ENCODE data around the gene ATP11A. TPM values are rescaled to one million over a fixed set of nuclear protein-coding genes. Genes with fewer than 3 reads are reported as not detected.
"Not testable (repeated sequence)": the region's sequence is repeated elsewhere in the genome, so short reads cannot be mapped to it uniquely, and the experiment has no call there.

The ATP11A gene
- total and polyA plus RNA-seq, 2 experiments from 2014 or later = 12.3 to 52.6 TPM

- Histone ChIP-seq H3K27me3 (ENCODE audit: insufficient read depth) (no peaks in the 10 kb centered on the region), H3K79me2 (replicated peaks; ENCODE audit: insufficient read depth) (peaks cover 84% of the 10 kb centered on the region), H3K36me3 (ENCODE audit: insufficient read depth) (no peaks in the 10 kb centered on the region), H3K4me1 (ENCODE audit: insufficient read depth) (peaks cover 62% of the 10 kb centered on the region), H2AFZ (no peak overlapping the region), H3K4me2 (no peak overlapping the region), H3K9me2 (ENCODE audit: insufficient read depth) (no peaks in the 10 kb centered on the region), H3K4me3 (no peak overlapping the region), H3K27ac (ENCODE audit: low read depth) (no peak overlapping the region), H3F3A (replicated peaks; ENCODE audit: low read depth) (peaks cover 15% of the 10 kb centered on the region), H4K20me1 (replicated peaks; ENCODE audit: insufficient read depth) (no peaks in the 10 kb centered on the region)
- Mint-ChIP-seq H3K36me3 (ENCODE audit: low read depth) (peaks cover 9% of the 10 kb centered on the region; the same call in 2 of the 3 replicates), H3K27ac (0 out of 2 replicates have a peak overlapping the region, but pooled peaks have one; percentile 17), H3K4me3 (no peak overlapping the region), H3K27me3 (ENCODE audit: insufficient read depth, low read depth, poor library complexity) (peaks cover 5% of the 10 kb centered on the region), H3K9me3 (no peaks in the 10 kb centered on the region), H3K4me1 (peaks cover 82% of the 10 kb centered on the region)
- no peak for ATAC-seq
- no peak for TF ChIP-seq ZNF114 (CRISPR knock-in tag; IDR thresholded peaks at IDR 0.05)
- TF ChIP-seq POLR2AphosphoS5 (IDR thresholded peaks at IDR 0.05; ENCODE audit: low read depth) = no peak
- no peak for TF ChIP-seq JUNB (IDR thresholded peaks at IDR 0.05; ENCODE audit: unreplicated experiment)
- no peak for TF ChIP-seq ETS1 (IDR thresholded peaks at IDR 0.05)
- TF ChIP-seq, protein P1, sequence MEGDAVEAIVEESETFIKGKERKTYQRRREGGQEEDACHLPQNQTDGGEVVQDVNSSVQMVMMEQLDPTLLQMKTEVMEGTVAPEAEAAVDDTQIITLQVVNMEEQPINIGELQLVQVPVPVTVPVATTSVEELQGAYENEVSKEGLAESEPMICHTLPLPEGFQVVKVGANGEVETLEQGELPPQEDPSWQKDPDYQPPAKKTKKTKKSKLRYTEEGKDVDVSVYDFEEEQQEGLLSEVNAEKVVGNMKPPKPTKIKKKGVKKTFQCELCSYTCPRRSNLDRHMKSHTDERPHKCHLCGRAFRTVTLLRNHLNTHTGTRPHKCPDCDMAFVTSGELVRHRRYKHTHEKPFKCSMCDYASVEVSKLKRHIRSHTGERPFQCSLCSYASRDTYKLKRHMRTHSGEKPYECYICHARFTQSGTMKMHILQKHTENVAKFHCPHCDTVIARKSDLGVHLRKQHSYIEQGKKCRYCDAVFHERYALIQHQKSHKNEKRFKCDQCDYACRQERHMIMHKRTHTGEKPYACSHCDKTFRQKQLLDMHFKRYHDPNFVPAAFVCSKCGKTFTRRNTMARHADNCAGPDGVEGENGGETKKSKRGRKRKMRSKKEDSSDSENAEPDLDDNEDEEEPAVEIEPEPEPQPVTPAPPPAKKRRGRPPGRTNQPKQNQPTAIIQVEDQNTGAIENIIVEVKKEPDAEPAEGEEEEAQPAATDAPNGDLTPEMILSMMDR (conservative IDR thresholded peaks at IDR 0.05; ENCODE audit: low read depth in 2 of 2) = no peak
- TF ChIP-seq, protein P2, sequence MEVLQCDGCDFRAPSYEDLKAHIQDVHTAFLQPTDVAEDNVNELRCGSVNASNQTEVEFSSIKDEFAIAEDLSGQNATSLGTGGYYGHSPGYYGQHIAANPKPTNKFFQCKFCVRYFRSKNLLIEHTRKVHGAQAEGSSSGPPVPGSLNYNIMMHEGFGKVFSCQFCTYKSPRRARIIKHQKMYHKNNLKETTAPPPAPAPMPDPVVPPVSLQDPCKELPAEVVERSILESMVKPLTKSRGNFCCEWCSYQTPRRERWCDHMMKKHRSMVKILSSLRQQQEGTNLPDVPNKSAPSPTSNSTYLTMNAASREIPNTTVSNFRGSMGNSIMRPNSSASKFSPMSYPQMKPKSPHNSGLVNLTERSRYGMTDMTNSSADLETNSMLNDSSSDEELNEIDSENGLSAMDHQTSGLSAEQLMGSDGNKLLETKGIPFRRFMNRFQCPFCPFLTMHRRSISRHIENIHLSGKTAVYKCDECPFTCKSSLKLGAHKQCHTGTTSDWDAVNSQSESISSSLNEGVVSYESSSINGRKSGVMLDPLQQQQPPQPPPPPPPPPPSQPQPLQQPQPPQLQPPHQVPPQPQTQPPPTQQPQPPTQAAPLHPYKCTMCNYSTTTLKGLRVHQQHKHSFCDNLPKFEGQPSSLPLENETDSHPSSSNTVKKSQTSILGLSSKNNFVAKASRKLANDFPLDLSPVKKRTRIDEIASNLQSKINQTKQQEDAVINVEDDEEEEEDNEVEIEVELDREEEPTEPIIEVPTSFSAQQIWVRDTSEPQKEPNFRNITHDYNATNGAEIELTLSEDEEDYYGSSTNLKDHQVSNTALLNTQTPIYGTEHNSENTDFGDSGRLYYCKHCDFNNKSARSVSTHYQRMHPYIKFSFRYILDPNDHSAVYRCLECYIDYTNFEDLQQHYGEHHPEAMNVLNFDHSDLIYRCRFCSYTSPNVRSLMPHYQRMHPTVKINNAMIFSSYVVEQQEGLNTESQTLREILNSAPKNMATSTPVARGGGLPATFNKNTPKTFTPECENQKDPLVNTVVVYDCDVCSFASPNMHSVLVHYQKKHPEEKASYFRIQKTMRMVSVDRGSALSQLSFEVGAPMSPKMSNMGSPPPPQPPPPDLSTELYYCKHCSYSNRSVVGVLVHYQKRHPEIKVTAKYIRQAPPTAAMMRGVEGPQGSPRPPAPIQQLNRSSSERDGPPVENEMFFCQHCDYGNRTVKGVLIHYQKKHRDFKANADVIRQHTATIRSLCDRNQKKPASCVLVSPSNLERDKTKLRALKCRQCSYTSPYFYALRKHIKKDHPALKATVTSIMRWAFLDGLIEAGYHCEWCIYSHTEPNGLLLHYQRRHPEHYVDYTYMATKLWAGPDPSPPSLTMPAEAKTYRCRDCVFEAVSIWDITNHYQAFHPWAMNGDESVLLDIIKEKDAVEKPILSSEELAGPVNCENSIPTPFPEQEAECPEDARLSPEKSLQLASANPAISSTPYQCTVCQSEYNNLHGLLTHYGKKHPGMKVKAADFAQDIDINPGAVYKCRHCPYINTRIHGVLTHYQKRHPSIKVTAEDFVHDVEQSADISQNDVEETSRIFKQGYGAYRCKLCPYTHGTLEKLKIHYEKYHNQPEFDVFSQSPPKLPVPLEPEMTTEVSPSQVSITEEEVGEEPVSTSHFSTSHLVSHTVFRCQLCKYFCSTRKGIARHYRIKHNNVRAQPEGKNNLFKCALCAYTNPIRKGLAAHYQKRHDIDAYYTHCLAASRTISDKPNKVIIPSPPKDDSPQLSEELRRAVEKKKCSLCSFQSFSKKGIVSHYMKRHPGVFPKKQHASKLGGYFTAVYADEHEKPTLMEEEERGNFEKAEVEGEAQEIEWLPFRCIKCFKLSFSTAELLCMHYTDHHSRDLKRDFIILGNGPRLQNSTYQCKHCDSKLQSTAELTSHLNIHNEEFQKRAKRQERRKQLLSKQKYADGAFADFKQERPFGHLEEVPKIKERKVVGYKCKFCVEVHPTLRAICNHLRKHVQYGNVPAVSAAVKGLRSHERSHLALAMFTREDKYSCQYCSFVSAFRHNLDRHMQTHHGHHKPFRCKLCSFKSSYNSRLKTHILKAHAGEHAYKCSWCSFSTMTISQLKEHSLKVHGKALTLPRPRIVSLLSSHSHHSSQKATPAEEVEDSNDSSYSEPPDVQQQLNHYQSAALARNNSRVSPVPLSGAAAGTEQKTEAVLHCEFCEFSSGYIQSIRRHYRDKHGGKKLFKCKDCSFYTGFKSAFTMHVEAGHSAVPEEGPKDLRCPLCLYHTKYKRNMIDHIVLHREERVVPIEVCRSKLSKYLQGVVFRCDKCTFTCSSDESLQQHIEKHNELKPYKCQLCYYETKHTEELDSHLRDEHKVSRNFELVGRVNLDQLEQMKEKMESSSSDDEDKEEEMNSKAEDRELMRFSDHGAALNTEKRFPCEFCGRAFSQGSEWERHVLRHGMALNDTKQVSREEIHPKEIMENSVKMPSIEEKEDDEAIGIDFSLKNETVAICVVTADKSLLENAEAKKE (CRISPR knock-in tag; IDR thresholded peaks at IDR 0.05) = no peak
- TF ChIP-seq ZNF331 (CRISPR knock-in tag; IDR thresholded peaks at IDR 0.05; ENCODE audit: low read depth) = no peak
- TF ChIP-seq STAT1 (IDR thresholded peaks at IDR 0.05; ENCODE audit: unreplicated experiment) = no peak
- DNase-seq (ENCODE audit: low spot score) = no peak
Observed at GRCh38 chr13:112708560-112709240, 18.9 kb downstream of the ATP11A start.

- H4K20me1 ChIP-seq (replicated peaks; ENCODE audit: insufficient read depth); H3K27me3 ChIP-seq (ENCODE audit: insufficient read depth); H3K36me3 ChIP-seq (ENCODE audit: insufficient read depth); H3K9me2 ChIP-seq (ENCODE audit: insufficient read depth); H3K4me3 ChIP-seq; H3K27ac ChIP-seq (ENCODE audit: low read depth); H3K27ac Mint-ChIP-seq; H3K4me2 ChIP-seq; H3K4me3 Mint-ChIP-seq; DNase-seq (ENCODE audit: low spot score); H3K27me3 Mint-ChIP-seq (ENCODE audit: insufficient read depth, low read depth, poor library complexity); ATAC-seq; H3K9me3 Mint-ChIP-seq; H2AFZ ChIP-seq: not testable (repeated sequence)
- Histone ChIP-seq H3K79me2 (replicated peaks; ENCODE audit: insufficient read depth) (peaks cover 82% of the 10 kb centered on the region), H3K4me1 (ENCODE audit: insufficient read depth) (peaks cover 56% of the 10 kb centered on the region), H3F3A (replicated peaks; ENCODE audit: low read depth) (peaks cover 15% of the 10 kb centered on the region)
- peaks cover 80% of the 10 kb centered on the region for H3K4me1 Mint-ChIP-seq
- peaks cover 11% of the 10 kb centered on the region; the same call in 2 of the 3 replicates for H3K36me3 Mint-ChIP-seq (ENCODE audit: low read depth)
Observed at GRCh38 chr13:112709316-112709715, 19.5 kb downstream of the ATP11A start.

Data from GM23338 (cell line).